ENCODE measurements around the gene FAM135A. TPM values are rescaled to one million over a fixed set of nuclear protein-coding genes. Genes with fewer than 3 reads are reported as not detected.
"Not testable (repeated sequence)": the region's sequence is repeated elsewhere in the genome, so short reads cannot be mapped to it uniquely, and the experiment has no call there.

Gene FAM135A
- total and polyA plus RNA-seq, 2 donors (not counting 1 experiment from before 2014, with no cell fraction given), result 3.9 to 30.6 TPM

DNA sequence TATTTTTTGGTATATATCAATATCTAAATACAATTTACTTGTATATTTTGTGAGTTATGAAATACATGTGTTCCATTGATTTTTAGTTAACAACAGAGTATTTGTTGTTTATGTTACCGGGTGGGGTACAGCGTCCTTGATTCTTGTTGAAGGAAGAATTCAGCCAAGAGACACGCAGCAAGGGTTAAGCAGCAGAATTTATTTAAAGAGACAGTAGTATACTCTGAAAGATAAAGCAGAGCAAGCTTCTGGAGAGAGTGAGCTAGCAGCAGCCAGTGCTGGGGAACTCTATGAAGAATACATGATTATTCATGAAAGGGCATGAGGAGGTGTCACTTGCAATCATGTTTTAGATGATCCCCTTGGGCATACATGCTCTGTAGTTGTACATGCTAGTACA, 76.1 kb downstream of the FAM135A start:
- Histone ChIP-seq H3K27me3 (replicated peaks in 1 of 4; ENCODE audit: control extremely low read depth in 1 of 4, control insufficient read depth in 3 of 4, insufficient read depth in 4 of 4, low read length in 3 of 4) (no peaks in the 10 kb centered on the region), H4K20me1 (ENCODE audit: control insufficient read depth, insufficient read depth, low read length, poor library complexity, severe bottlenecking) (no peaks in the 10 kb centered on the region), H2AFZ (ENCODE audit: insufficient read depth, low read depth, low read length, poor library complexity, severe bottlenecking) (no peak overlapping the region), H3K4me3 (ENCODE audit: control extremely low read depth in 1 of 5, extremely low read depth in 1 of 5, insufficient read depth in 1 of 5, low read depth in 2 of 5, low read length in 4 of 5) (no peak overlapping the region), H3K79me2 (ENCODE audit: control insufficient read depth, insufficient read depth, low read length) (no peaks in the 10 kb centered on the region), H3K4me2 (replicated peaks; ENCODE audit: low read depth, low read length, poor library complexity, severe bottlenecking) (no peak overlapping the region), H3K9me3 (ENCODE audit: control extremely low read depth in 1 of 3, control insufficient read depth in 2 of 3, insufficient read depth in 1 of 3, low read length in 2 of 3) (no peaks in the 10 kb centered on the region), H3K36me3 (replicated peaks in 1 of 2; ENCODE audit: control extremely low read depth in 1 of 2, control insufficient read depth in 1 of 2, extremely low read depth in 1 of 2, insufficient read depth in 2 of 2, low read length in 1 of 2) (peaks cover 0 to 3% of the 10 kb centered on the region in 2 experiments), H3K27ac (ENCODE audit: low read length in 2 of 2) (no peak overlapping the region), H3K4me1 (ENCODE audit: control insufficient read depth in 2 of 2, insufficient read depth in 2 of 2, low read length in 2 of 2) (no peaks in the 10 kb centered on the region), H3K9ac (ENCODE audit: low read length) (no peak overlapping the region)
- no peak overlapping the region for H3K4me3 Mint-ChIP-seq
- H3K27me3 Mint-ChIP-seq, result no peaks in the 10 kb centered on the region
- H3K27ac Mint-ChIP-seq, result no peak overlapping the region
- 100% methylated on average over 3 of the region's 3 CpGs for WGBS (ENCODE audit: insufficient coverage)
- ATAC-seq (ENCODE audit: low read depth) (no peak), DNase-seq (no peak)
- no peak for TF ChIP-seq EZH2 (IDR thresholded peaks at IDR 0.05; ENCODE audit: borderline replicate concordance, insufficient read depth, low read depth, low read length, poor library complexity, severe bottlenecking)
- no peak for TF ChIP-seq CTCF (IDR thresholded peaks at IDR 0.05)
- POLR2A ChIA-PET, result no interaction called here
- intact Hi-C loops (cut with micrococcal nuclease), result no loop called here
- CTCF ChIA-PET, result no interaction called here
- no peaks in the 10 kb centered on the region for H3K4me1 Mint-ChIP-seq
- no peaks in the 10 kb centered on the region for H3K9me3 Mint-ChIP-seq (ENCODE audit: insufficient read depth)

- Mint-ChIP-seq H3K27ac (no peak overlapping the region), H3K9me3 (ENCODE audit: insufficient read depth) (peaks cover 8% of the 10 kb centered on the region), H3K4me1 (no peaks in the 10 kb centered on the region), H3K4me3 (no peak overlapping the region), H3K27me3 (no peaks in the 10 kb centered on the region)
- H3K9me3 ChIP-seq (ENCODE audit: control extremely low read depth in 1 of 3, control insufficient read depth in 2 of 3, insufficient read depth in 1 of 3, low read length in 2 of 3), result no peaks in the 10 kb centered on the region
- no peak for TF ChIP-seq EZH2 (IDR thresholded peaks at IDR 0.05; ENCODE audit: borderline replicate concordance, insufficient read depth, low read depth, low read length, poor library complexity, severe bottlenecking)
- no peak for TF ChIP-seq CTCF (IDR thresholded peaks at IDR 0.05)
- intact Hi-C loops (cut with micrococcal nuclease), result no loop called here
- no peak overlapping the region for H3K9ac ChIP-seq (ENCODE audit: low read length)
- no peaks in the 10 kb centered on the region for H3K27me3 ChIP-seq (replicated peaks in 1 of 4; ENCODE audit: control extremely low read depth in 1 of 4, control insufficient read depth in 3 of 4, insufficient read depth in 4 of 4, low read length in 3 of 4)
- H3K36me3 ChIP-seq (replicated peaks in 1 of 2; ENCODE audit: control extremely low read depth in 1 of 2, control insufficient read depth in 1 of 2, extremely low read depth in 1 of 2, insufficient read depth in 2 of 2, low read length in 1 of 2), result no peaks in the 10 kb centered on the region
- no peaks in the 10 kb centered on the region for H4K20me1 ChIP-seq (ENCODE audit: control insufficient read depth, insufficient read depth, low read length, poor library complexity, severe bottlenecking)
- no peak overlapping the region for H3K4me3 ChIP-seq (ENCODE audit: control extremely low read depth in 1 of 5, extremely low read depth in 1 of 5, insufficient read depth in 1 of 5, low read depth in 2 of 5, low read length in 4 of 5)
- ATAC-seq (ENCODE audit: low read depth) (no peak), DNase-seq (no peak)
- no peak overlapping the region for H3K4me2 ChIP-seq (replicated peaks; ENCODE audit: low read depth, low read length, poor library complexity, severe bottlenecking)
- H3K4me1 ChIP-seq (ENCODE audit: control insufficient read depth in 2 of 2, insufficient read depth in 2 of 2, low read length in 2 of 2), result no peaks in the 10 kb centered on the region
- no peaks in the 10 kb centered on the region for H3K79me2 ChIP-seq (ENCODE audit: control insufficient read depth, insufficient read depth, low read length)
- POLR2A ChIA-PET, result no interaction called here
- CTCF ChIA-PET, result no interaction called here
- H2AFZ ChIP-seq (ENCODE audit: insufficient read depth, low read depth, low read length, poor library complexity, severe bottlenecking), result no peak overlapping the region
- no CpG with 5 or more reads among the region's 1 CpG for WGBS (ENCODE audit: insufficient coverage)
- no peak overlapping the region for H3K27ac ChIP-seq (ENCODE audit: low read length in 2 of 2)
Measured at GRCh38 chr6:70494833-70495232, 81.5 kb downstream of the FAM135A start.

GRCh38 chr6:70495790-70496189, 82.5 kb downstream of the FAM135A start:
- H3K4me1 Mint-ChIP-seq; H3K27ac Mint-ChIP-seq; H3K4me1 ChIP-seq (ENCODE audit: control insufficient read depth in 2 of 2, insufficient read depth in 2 of 2, low read length in 2 of 2); H3K9me3 ChIP-seq (ENCODE audit: control extremely low read depth in 1 of 3, control insufficient read depth in 2 of 3, insufficient read depth in 1 of 3, low read length in 2 of 3); H3K4me3 ChIP-seq (ENCODE audit: control extremely low read depth in 1 of 5, extremely low read depth in 1 of 5, insufficient read depth in 1 of 5, low read depth in 2 of 5, low read length in 4 of 5); POLR2A ChIA-PET; H3K9ac ChIP-seq (ENCODE audit: low read length); ATAC-seq (ENCODE audit: low read depth); H3K27ac ChIP-seq (ENCODE audit: low read length in 2 of 2); H4K20me1 ChIP-seq (ENCODE audit: control insufficient read depth, insufficient read depth, low read length, poor library complexity, severe bottlenecking); CTCF ChIA-PET; H3K4me2 ChIP-seq (replicated peaks; ENCODE audit: low read depth, low read length, poor library complexity, severe bottlenecking); H3K27me3 ChIP-seq (replicated peaks in 1 of 4; ENCODE audit: control extremely low read depth in 1 of 4, control insufficient read depth in 3 of 4, insufficient read depth in 4 of 4, low read length in 3 of 4); H3K36me3 ChIP-seq (replicated peaks in 1 of 2; ENCODE audit: control extremely low read depth in 1 of 2, control insufficient read depth in 1 of 2, extremely low read depth in 1 of 2, insufficient read depth in 2 of 2, low read length in 1 of 2); H3K27me3 Mint-ChIP-seq; intact Hi-C loops (cut with micrococcal nuclease); H3K4me3 Mint-ChIP-seq; H3K9me3 Mint-ChIP-seq (ENCODE audit: insufficient read depth); DNase-seq; H3K79me2 ChIP-seq (ENCODE audit: control insufficient read depth, insufficient read depth, low read length); H2AFZ ChIP-seq (ENCODE audit: insufficient read depth, low read depth, low read length, poor library complexity, severe bottlenecking): not testable (repeated sequence)
- WGBS (ENCODE audit: insufficient coverage), result no CpG with 5 or more reads among the region's 3 CpGs

All from B cell (primary cell).